HG03280 (cell line): ENCODE results near the gene C1QC.

Source experiments
- ATAC-seq: cut with Tn5 transposase; IDR thresholded peaks from one replicate; pipeline ENCODE4 v1.9.1; 2021; ENCODE audit warnings: mild to moderate bottlenecking, moderate library complexity; ENCODE audit not compliant: unreplicated experiment

Gene C1QC

DNA sequence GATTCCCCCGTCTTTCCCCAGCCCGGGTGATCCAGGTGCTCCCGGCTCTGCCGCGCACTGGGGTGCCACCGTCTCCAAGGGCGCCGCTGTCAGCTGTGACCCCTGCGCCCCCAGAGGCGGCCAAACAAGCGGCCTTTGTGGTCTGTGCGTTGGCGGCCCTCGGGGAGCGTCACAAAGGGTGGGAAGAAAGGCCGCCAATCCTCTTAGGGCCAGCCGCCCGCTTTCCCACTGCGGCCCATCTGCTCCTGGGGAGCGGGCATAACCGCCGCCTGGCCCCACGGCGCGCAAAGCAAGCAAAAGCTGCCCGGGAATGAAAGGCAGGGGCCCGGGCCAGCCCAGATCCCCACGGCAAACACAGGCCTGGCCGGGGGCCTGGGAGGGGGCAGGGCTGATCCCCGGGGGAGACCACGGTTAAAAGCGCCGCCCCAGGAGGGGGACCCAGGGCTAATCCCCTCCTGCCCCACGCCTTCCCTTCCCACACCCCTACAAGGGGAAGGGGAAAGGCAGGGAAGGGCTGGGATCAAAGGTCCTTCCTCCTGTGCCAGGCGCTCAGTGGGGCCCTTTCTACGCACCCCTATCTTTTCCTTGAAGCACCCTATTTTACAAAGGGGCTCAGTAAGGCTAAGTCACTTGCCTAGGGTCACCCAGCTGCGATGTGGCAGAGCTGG, 33.6 kb downstream of the C1QC start:
- ATAC-seq = no peak

DNA sequence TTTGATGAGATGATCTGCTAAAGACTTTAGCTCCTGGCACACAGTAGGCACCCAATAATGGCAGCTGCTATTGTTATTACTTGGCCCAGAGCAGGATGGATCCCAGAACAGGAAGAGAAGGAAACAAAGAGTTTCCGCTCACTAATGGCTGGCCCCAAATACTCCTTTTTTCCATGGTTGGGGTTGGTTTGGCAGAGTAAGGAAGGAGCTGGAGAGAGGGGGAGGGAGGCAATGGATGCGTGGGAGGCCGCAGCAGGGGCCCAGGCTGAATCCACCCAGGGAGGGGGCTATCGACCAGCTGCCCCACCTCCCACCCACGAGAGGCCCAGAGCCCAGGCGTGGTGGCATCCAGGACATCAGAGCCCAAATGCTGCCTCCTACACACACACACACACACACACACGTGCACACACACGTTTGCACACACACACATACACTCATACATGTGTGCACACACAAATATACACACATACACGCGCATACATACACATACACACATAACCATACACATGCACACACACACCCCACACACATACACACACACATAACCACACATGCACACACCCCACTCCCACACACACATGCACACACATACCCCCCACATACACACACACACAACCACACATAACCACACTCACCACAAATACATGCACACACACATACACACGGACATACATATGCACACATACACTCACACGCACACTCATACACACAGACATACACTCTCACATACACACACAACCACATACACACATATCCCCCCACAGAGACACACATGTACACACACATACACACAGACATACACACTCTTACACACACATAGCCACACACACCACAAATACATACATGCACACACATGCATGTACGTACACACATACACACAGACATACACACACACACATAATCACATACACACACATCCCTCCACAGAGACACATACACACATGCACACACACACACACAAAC, 34.8 kb downstream of the C1QC start:
- no peak for ATAC-seq

DNA sequence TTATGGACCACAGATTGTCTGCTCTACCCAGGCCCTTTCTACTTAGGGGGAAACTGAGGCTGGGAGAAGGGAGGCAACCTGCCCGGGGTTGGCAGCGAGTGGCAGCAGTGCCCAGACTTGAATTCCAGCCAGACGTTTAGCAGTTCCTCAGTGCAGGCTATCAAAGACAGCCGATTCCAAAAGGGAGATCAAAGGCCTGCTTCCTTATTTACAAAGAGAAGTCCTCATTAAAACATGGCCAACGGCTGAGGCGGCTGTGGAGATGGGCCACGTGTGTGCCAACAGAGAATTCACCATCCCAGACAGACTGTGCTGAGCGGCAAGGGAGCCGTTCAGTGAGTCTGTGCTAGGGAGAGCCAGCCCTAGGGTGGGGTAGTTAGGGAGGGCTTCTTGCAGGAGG, 37.3 kb downstream of the C1QC start:
- no peak for ATAC-seq

DNA sequence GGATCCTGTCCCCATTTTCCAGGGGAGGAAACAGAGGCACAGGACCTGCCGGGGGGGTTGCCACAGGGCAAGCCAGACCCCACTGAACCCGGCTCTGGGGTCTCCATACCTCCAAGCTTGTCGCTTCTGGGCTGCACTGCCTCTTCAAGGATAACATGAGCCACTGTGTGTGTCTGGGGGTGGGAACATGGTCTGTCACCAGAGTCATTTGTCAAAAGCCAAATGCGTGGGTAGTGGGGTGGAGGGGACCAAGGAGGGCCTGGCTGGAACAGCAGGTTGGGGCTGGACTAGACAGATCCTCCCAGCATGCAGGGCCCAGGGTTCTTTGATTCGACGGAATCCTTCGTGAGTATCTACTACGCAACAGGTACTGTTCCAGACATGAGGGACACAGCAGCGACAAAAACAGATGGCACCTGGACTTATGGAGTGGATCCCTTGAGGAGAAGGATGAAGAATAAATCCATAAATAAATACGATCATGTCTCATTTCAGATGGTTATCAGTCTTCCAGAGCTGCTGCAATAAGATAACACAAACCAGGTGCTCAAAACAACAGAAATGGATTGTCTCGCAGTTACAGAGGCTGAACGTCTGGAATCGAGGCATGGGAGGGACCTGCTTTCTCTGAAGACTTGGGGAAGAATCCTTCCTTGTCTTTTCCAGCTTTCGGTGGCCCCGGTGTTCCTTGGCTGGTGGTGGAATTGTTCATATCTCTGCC, 38.3 kb downstream of the C1QC start:
- no peak for ATAC-seq

DNA sequence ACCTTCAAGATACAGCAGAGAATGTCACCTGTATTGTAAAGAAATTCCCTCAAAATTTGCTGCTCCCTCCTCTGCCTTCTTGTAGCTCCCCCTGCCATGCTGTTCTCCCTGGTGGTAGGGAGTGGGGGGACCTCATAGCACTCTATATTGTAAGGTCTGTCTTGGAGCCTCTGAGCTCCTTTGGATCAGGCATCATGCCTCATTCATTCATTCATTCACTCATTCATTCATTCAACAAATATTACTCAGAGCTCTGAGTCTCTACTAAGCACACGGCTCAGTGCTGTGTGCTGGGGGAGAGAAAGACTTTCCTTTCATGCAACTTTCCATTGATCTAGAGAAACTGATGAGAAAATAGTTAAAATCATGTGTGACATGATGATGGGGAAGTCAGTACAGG, 40.1 kb downstream of the C1QC start:
- ATAC-seq = no peak

DNA sequence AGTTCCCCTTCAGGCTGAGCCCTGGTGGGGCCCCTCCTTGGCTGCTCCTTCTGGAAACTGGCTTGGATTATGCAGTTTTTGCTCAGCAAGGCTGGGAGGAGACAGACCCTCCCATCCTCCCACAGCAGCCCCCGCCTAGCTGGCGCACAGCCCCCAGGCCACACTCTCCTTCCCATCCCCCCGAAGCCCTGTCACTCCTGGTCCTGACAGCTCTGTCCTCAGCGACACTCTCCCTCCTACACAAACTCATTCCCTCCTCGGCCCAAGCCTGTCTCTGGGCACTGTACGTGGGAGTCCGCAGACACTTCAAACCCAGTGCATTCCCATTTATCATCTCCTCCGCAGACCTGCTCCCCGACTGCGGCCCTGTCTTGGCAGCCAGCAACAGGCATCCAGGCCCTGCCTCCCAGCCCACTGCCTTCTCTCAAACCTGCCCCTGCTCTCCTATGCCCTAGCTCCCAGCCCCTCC, 42.2 kb downstream of the C1QC start:
- ATAC-seq = no peak

DNA sequence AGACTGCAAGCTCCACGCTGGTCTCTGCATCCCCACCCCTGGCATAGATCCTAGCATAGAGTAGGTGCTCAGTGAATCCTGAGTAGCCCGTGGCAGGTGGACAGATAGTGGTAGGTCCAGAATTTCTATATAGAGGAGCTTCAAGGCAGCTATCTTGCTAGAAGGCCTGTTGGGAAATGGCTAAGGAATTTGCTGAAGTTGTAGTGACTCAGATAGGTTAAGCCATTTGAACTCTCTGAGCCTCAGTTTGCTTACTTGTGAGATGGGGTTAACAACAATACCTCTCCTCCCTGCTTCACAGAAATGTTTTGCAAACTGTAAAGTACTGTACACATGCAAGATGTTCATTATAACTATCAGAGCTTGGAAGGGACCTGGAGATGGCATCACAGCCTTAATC, 43.8 kb downstream of the C1QC start:
- ATAC-seq = no peak

DNA sequence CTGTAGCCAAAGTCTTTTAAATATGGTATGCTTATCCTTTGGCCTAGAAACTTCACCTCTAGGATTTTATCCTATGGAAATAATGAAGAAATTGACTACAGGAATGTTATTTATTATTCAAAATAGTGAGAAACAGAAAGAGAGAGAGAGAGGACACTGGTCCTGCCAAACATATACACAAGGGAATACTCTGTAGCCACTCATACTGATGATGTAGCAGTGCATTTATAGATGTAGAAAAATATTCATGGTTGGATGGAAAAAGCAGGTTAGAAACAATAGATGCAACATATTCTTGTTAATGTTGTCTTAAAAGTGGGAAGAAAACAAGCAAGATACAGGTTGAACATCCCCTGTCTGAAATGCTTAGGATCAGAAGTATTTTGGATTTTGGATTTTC, 45.0 kb downstream of the C1QC start:
- no peak for ATAC-seq

DNA sequence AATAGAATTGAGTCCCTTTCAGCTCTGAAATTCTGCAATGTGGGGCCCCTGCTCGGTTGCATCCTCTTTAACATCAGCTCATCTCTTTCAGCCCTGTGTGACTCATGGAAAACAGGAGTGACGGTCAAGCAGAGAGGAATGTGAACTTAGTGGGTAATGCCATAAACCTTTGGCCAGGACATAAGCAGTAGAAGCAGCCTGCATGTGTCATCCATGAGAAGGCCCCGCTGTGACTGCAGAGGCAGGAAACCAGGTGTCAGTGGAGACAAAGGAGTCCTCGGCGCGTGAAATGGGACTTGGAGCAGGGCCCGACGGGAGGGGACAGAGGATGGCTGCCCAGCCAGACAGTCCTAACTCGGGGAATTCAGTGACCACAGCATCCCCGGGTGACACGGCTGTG, 46.1 kb downstream of the C1QC start:
- ATAC-seq = no peak

DNA sequence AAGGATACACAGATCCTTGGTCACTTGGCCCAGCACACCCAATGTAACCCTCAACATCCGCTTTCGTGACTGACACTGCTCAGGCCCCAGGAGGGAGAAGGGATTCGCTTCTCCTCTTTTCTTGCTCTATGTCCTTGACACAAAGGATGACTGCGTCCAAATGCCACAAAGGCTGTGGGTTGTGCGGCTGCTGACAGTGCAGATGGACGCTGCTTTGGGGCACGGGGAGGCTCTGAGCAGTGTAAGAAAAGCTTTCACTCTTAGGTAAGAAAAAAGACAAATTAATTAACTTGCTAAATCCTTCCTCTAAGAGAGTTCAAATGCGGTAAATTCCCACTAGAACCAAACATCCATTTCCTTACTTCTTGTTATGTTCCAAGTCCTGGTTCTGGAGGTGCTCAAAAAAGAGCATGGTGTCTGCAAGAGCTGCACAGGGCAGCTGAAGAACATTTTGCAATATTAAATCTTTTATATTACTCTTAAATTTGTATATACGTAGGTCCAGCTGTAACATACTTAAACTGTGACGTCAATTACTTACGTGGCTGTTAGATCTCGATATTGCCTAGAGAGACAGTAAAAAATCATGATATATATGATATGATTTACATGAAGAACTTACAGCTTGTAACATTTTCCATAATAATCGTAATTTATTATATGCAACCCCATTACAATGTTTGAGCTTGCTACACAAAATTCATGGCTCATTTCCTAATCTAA, 47.8 kb downstream of the C1QC start:
- no peak for ATAC-seq

DNA sequence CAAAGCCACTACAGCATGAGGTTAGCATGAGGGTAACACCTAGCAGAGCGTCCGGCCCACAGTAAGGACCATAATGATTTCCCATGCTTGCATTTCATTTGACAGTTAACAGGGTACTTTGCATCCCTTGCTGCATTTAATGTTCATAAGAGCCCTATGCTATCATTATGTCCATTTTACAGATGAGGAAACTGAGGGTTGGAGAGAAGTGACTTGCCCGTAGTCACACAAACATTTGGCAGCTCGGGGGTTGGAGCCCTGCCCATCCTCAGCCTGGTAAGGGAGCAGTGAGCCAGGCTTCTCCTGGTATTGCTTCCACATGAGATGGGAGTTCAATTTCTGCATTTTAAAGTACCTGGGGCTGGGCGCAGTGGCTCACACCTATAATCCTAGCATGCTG, 50.7 kb downstream of the C1QC start:
- no peak for ATAC-seq

DNA sequence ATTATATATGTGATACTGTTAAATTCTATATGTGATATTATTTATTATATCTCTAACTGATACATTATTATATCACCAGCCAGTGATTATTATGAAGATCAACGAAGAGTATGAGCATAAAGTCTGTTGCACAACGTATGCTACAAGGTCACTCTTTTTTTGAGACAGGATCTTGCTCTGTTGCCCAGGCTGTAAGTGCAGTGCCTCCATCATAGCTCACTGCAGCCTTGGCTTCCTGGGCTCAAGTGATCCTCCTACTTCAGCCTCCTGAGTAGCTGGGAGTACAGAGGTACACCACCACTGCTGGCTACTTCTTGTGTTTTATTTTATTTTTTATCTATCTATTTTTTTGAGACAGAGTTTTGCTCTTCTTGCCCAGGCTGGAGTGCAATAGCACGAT, 53.2 kb downstream of the C1QC start:
- no peak for ATAC-seq
